ENCODE results near the gene HES3. TPM values are rescaled to one million over a fixed set of nuclear protein-coding genes. Genes with fewer than 3 reads are reported as not detected.

The HES3 gene
- total and polyA plus RNA-seq, 9 donors = not detected

GRCh38 chr1:6259491-6260362 is 15.7 kb downstream of the HES3 start:
- H3K4me1 ChIP-seq (ENCODE audit: insufficient read depth) = peaks cover 23% of the 10 kb centered on the region
- peak overlapping the region in 1 of 2 donors; percentile 66 for H3K27ac ChIP-seq
- no peaks in the 10 kb centered on the region for H3K36me3 ChIP-seq
- H3K9me3 ChIP-seq = no peaks in the 10 kb centered on the region
- DNase-seq = peak; percentile 87 to 93 (median 92)
- peak overlapping the region; percentile 54 for H3K4me3 ChIP-seq
- WGBS, 3 donors = 9 to 17% (median 12%) methylated on average over 29 to 46 of the region's 46 CpGs
- no peaks in the 10 kb centered on the region for H3K27me3 ChIP-seq
- TF ChIP-seq POLR2A (IDR thresholded peaks at IDR 0.05) (no peak), EP300 (IDR thresholded peaks at IDR 0.05) (no peak), CTCF (IDR thresholded peaks at IDR 0.05) (no peak)
- intact Hi-C loops (cut with DNase I) = no loop called here

- DNase-seq = peak; percentile 45 to 75 (median 64)
- H3K27ac ChIP-seq = peak overlapping the region; percentile 66 to 71
Measured at GRCh38 chr1:6260433-6260934, 16.5 kb downstream of the HES3 start.

GRCh38 chr1:6260961-6261614 is 17.1 kb downstream of the HES3 start, which contains the start of gene GPR153:
GPR153 (minus strand) TSS chr1:6261098; CDS start chr1:6254905, 6,193 bp downstream.
- Histone ChIP-seq H3K27me3 (no peaks in the 10 kb centered on the region), H3K4me1 (ENCODE audit: insufficient read depth) (peaks cover 23% of the 10 kb centered on the region), H3K9me3 (no peaks in the 10 kb centered on the region), H3K36me3 (no peaks in the 10 kb centered on the region), H3K27ac (peak within 1 kb of the TSS; percentile 66 to 71), H3K4me3 (peak within 1 kb of the TSS; percentile 54)
- peak in 4 of 5 donors; percentile 51 to 67 (median 63) for DNase-seq
- 2 to 4% (median 3%) methylated on average over 29 to 77 of the region's 78 CpGs for WGBS, 3 donors
- intact Hi-C loops (cut with DNase I) = no loop called here
- peak in 1 of 3 donors; percentile 20 for TF ChIP-seq CTCF (IDR thresholded peaks at IDR 0.05)
- no peak for TF ChIP-seq EP300 (IDR thresholded peaks at IDR 0.05)
- TF ChIP-seq POLR2A (IDR thresholded peaks at IDR 0.05) = no peak

More at GRCh38 chr1:6260433-6260934, 16.5 kb downstream of the HES3 start:
- no peaks in the 10 kb centered on the region for H3K9me3 ChIP-seq
- H3K4me3 ChIP-seq = peak overlapping the region; percentile 54
- WGBS, 3 donors = 0 to 1% (median 0%) methylated on average over 12 to 61 of the region's 61 CpGs
- H3K4me1 ChIP-seq (ENCODE audit: insufficient read depth) = peaks cover 23% of the 10 kb centered on the region
- intact Hi-C loops (cut with DNase I) = no loop called here
- no peaks in the 10 kb centered on the region for H3K27me3 ChIP-seq
- TF ChIP-seq CTCF (IDR thresholded peaks at IDR 0.05) = no peak
- TF ChIP-seq EP300 (IDR thresholded peaks at IDR 0.05) = no peak
- TF ChIP-seq POLR2A (IDR thresholded peaks at IDR 0.05) = no peak
- H3K36me3 ChIP-seq = no peaks in the 10 kb centered on the region

- intact Hi-C loops (cut with DNase I) = no loop called here
- WGBS, 3 donors = 35 to 44% (median 43%) methylated on average over 15 of the region's 15 CpGs
- H3K4me3 ChIP-seq = no peak overlapping the region
- peaks cover 23% of the 10 kb centered on the region for H3K4me1 ChIP-seq (ENCODE audit: insufficient read depth)
- DNase-seq = no peak
- H3K9me3 ChIP-seq = no peaks in the 10 kb centered on the region
- H3K27ac ChIP-seq = peak overlapping the region; percentile 22 to 44
- no peak for TF ChIP-seq POLR2A (IDR thresholded peaks at IDR 0.05)
- TF ChIP-seq CTCF (IDR thresholded peaks at IDR 0.05) = no peak
- TF ChIP-seq EP300 (IDR thresholded peaks at IDR 0.05) = no peak
- H3K36me3 ChIP-seq = no peaks in the 10 kb centered on the region
- H3K27me3 ChIP-seq = no peaks in the 10 kb centered on the region
Measured at GRCh38 chr1:6261615-6261995, 17.6 kb downstream of the HES3 start.

All from ovary (tissue), 9 donors.